NCI-H774 (cell line): Measurements from ENCODE around the gene SCUBE3.
A peak's percentile ranks its signal among the peaks of the same experiment; 100 is the strongest.

Experiments used
- DNase-seq: peaks from one replicate; lab custom pipeline; 2025; lab: John Stamatoyannopoulos, UW

The SCUBE3 gene

GRCh38 chr6:35213824-35214756 lies at the start of gene SCUBE3:
TSS of gene SCUBE3 (plus strand) at chr6:35213956. CDS start at chr6:35214419, 463 bp downstream.
- DNase-seq, result no peak

DNA sequence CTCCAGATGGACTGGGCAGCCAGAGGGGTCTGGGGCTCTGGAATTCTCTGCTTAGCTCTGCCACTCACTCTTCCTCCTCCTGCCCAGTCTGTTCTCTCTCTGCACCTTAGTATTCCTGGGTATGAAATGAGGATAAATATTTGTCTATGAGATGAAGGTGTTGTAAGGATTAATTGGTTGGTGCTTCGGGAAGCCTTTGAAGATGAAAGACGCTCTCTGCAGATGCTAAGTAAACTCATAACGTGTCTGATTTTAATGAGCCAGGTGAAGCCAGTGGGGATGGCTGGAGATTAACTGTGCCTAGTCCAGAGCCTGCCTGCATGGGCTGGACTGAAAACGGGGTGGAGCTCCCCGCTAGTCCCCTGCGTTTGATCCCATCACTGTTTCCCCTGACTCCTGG lies 49.5 kb upstream of the SCUBE3 start:
- DNase-seq, result no peak

- no peak for DNase-seq
These were observed 48.9 kb upstream of the SCUBE3 start for GRCh38 chr6:35164868-35165267.

GRCh38 chr6:35165630-35166071 lies 48.1 kb upstream of the SCUBE3 start:
- DNase-seq, result peak; percentile 65

GRCh38 chr6:35166116-35166515 lies 47.6 kb upstream of the SCUBE3 start:
- DNase-seq, result no peak

GRCh38 chr6:35166520-35166919 lies 47.2 kb upstream of the SCUBE3 start:
- peak; percentile 65 for DNase-seq

GRCh38 chr6:35167505-35167904 lies 46.3 kb upstream of the SCUBE3 start:
- no peak for DNase-seq

DNA sequence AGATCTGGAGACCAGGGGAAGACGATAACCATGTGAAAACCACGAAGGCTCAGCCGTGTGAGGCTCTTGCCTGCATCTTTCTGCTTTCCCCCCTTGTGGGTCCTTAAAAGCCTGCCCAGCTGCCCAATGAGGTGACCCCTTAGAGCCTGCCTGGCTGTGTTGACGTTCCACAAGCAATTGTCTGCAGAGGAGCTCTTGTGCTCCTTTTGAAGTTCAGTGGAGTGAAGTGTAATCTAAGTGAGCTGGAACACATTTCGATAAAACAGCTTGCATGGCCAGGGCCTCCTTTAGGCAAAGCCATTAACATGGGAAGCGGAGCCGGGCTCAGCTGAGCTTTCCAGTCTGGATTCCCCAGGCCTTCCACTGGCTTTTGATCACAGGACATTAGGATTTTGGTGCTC lies 45.3 kb upstream of the SCUBE3 start:
- DNase-seq, result no peak

DNA sequence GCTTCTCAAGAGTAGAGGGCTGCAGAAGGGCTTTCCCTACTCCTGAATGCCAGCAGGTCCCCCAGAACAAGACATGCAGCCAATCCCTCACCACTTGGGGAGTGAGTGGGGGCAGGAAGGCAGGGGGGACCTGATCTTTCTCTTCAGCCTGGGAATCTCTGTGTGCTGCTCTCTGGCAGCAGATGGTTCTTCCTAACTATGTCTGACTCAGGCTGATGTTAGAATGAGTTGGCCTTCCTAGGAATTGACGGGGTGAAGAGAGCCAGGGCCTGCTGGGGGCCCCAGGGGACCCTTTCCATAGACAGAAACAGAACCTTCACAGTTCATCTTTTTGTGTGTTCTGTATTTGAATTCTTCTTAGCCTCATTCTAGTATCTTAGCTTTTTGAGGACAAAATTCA lies 43.6 kb upstream of the SCUBE3 start:
- DNase-seq, result no peak

GRCh38 chr6:35170891-35171290 lies 42.9 kb upstream of the SCUBE3 start:
- no peak for DNase-seq

- no peak for DNase-seq
These were observed 40.7 kb upstream of the SCUBE3 start for GRCh38 chr6:35173044-35173426.

- DNase-seq, result no peak
These were observed 40.2 kb upstream of the SCUBE3 start for GRCh38 chr6:35173427-35174087.

- no peak for DNase-seq
These were observed 39.7 kb upstream of the SCUBE3 start for GRCh38 chr6:35174088-35174434.

- DNase-seq, result no peak
These were observed 39.3 kb upstream of the SCUBE3 start for GRCh38 chr6:35174501-35174900.

- no peak for DNase-seq
These were observed 37.3 kb upstream of the SCUBE3 start for GRCh38 chr6:35176301-35177024.

- no peak for DNase-seq
These were observed 36.6 kb upstream of the SCUBE3 start for GRCh38 chr6:35177157-35177556.

- DNase-seq, result no peak
These were observed 36.2 kb upstream of the SCUBE3 start for GRCh38 chr6:35177596-35177995.

DNA sequence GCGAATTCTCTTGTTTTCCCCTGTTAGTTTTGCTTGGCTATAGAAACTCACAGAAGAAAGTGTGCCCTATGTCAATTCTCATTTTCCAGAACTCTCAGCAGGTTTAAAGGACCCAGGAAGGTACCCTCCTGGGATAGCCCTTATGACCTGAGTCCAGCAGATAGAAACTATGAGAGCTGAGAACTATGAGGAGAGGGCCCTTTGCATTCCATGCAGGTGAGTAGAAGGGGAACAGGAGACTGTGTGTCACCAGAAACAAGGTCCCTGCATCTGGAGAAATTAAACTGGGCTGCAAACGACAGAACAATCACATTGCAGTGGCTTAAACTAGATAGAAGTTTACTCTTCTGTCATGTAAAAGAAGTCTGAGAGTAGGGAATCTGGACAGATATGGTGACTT lies 35.7 kb upstream of the SCUBE3 start:
- DNase-seq, result no peak

GRCh38 chr6:35178932-35179832 lies 34.6 kb upstream of the SCUBE3 start:
- DNase-seq, result no peak

DNA sequence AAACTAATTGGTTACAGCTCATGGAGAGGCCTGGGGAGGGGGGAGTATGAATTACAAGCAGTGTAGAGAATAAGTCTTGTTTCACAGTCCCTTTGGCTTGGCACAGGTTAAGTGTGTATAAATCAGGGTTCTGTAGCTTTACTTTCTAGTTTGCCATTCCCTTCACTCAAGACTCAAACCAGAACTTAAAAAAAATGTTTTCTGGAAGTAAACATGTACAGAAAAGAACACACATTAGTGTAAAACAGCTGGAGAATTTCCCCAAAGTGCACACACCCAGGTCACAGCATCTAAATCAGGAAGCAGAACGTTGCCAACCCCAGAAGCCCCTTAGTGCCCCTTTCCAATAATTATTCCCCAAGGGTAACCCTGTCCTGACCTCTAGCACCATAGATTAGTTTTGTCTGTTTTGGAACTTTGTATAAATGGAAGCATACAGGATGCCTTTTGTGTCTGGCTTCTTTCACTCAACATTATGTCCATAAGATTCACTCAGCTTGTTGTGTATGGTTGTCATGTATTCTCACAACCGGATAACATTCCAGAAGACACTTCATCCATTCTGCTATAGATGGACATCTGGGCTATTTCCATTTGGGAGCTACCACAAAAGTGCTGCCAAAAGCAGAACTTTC lies 33.7 kb upstream of the SCUBE3 start:
- DNase-seq, result no peak

GRCh38 chr6:35181308-35181932 lies 32.3 kb upstream of the SCUBE3 start:
- DNase-seq, result no peak
